SK-N-SH (cell line): ENCODE data around the gene FANCE. TPM values are rescaled to one million over a fixed set of nuclear protein-coding genes. Genes with fewer than 3 reads are reported as not detected.

Experiments
- CTCF ChIA-PET: fragments of 300-600, 350-600 bp; formaldehyde crosslinking; extraction: SDS; loops from one replicate; lab custom pipeline; 2021; lab: Yijun Ruan, JAX
- POLR2A ChIA-PET: fragments of 350-600 bp; sonication (Branson Sonifier 250); formaldehyde crosslinking; extraction: SDS; loops from one replicate; lab custom pipeline; 2020; ENCODE audit warnings: antibody characterized with exemption, inconsistent platforms; lab: Yijun Ruan, JAX
- DNase-seq: peaks from one replicate; pipeline ENCODE4 v3.0.0; 2012
- H2AFZ ChIP-seq: fragments of 200-600 bp; sonication (generic); 2 replicates; pipeline ENCODE4 v1.8.1; 2016; ENCODE audit warnings: antibody characterized with exemption, mild to moderate bottlenecking, low read depth
- H3F3A ChIP-seq: fragments of 200-600 bp; sonication (generic); replicated peaks from 2 replicates; pipeline ENCODE3; 2016; ENCODE audit warnings: antibody characterized with exemption, mild to moderate bottlenecking; ENCODE audit not compliant: insufficient read depth
- H3K27ac ChIP-seq, 2 experiments: fragments of 200-500 bp in 1 of 2; fragments of 200-600 bp in 1 of 2; sonication (Bioruptor generic) in 1 of 2; sonication (generic), shearing (Covaris generic) in 1 of 2; 2 replicates each; pipeline versions ENCODE4 v1.5.1 to v1.6.1; 2014 to 2016; ENCODE audit warnings: low read depth in 2 of 2, inconsistent platforms in 1 of 2, low read length in 1 of 2, mild to moderate bottlenecking in 1 of 2, mixed read lengths in 1 of 2
- H3K27me3 ChIP-seq: fragments of 200-600 bp; sonication (generic), shearing (Covaris generic); 2 replicates; pipeline ENCODE4 v1.6.1; 2016; ENCODE audit warnings: mixed run types; ENCODE audit not compliant: insufficient read depth
- H3K36me3 ChIP-seq, 2 experiments: fragments of 200-500 bp in 1 of 2; fragments of 200-600 bp in 1 of 2; sonication (Bioruptor generic) in 1 of 2; sonication (generic) in 1 of 2; replicated peaks in 1 of 2; 2 replicates each; pipeline versions ENCODE3 to v1.5.1; 2014 to 2016; ENCODE audit warnings: low read length in 1 of 2, mild to moderate bottlenecking in 1 of 2; ENCODE audit not compliant: insufficient read depth in 2 of 2, control insufficient read depth in 1 of 2
- H3K4me1 ChIP-seq, 2 experiments: fragments of 200-500 bp in 1 of 2; fragments of 200-600 bp in 1 of 2; sonication (Bioruptor generic) in 1 of 2; sonication (generic), shearing (Covaris generic) in 1 of 2; 2 replicates each; pipeline versions ENCODE4 v1.5.1 to v1.6.1; 2014 to 2016; ENCODE audit warnings: low read depth in 1 of 2, low read length in 1 of 2, mixed run types in 1 of 2; ENCODE audit not compliant: insufficient read depth in 2 of 2, control insufficient read depth in 1 of 2
- H3K4me2 ChIP-seq: fragments of 200-600 bp; sonication (generic), shearing (Covaris generic); 2 replicates; pipeline ENCODE4 v1.6.1; 2017; ENCODE audit warnings: mixed run types
- H3K4me3 ChIP-seq, 2 experiments: fragments of 200-500 bp in 1 of 2; fragments of 200-600 bp in 1 of 2; sonication (Bioruptor generic) in 1 of 2; sonication (generic), shearing (Covaris generic) in 1 of 2; 2 replicates each; pipeline versions ENCODE4 v1.5.1 to v1.8.1; 2014 to 2016; ENCODE audit warnings: low read depth in 2 of 2, inconsistent platforms in 1 of 2, low read length in 1 of 2, mild to moderate bottlenecking in 1 of 2, mixed read lengths in 1 of 2, moderate library complexity in 1 of 2
- H3K79me2 ChIP-seq: fragments of 200-600 bp; sonication (generic); 2 replicates; pipeline ENCODE4 v1.8.1; 2017; ENCODE audit warnings: mild to moderate bottlenecking; ENCODE audit not compliant: insufficient read depth
- H3K9ac ChIP-seq: fragments of 200-600 bp; sonication (generic); 2 replicates; pipeline ENCODE4 v1.6.1; 2017; ENCODE audit warnings: mixed run types
- H3K9me2 ChIP-seq: fragments of 200-600 bp; sonication (generic); 2 replicates; pipeline ENCODE4 v1.6.1; 2017; ENCODE audit warnings: mixed run types
- H3K9me3 ChIP-seq: fragments of 200-600 bp; sonication (generic); 2 replicates; pipeline ENCODE4 v1.6.1; 2017; ENCODE audit warnings: mixed run types, mild to moderate bottlenecking, moderate library complexity
- H4K20me1 ChIP-seq: fragments of 200-600 bp; sonication (generic); 2 replicates; pipeline ENCODE4 v1.6.1; 2017; ENCODE audit warnings: mild to moderate bottlenecking, mixed run types; ENCODE audit not compliant: insufficient read depth
- CHD2 ChIP-seq: fragments of 150-350 bp; IDR thresholded peaks from 2 replicates; pipeline ENCODE4 v1.6.1; 2018; ENCODE audit warnings: low read length; ENCODE audit not compliant: partially characterized antibody
- ELF1 ChIP-seq: IDR thresholded peaks from 2 replicates; pipeline ENCODE4 v1.4.0; 2012
- EP300 ChIP-seq, 2 experiments: IDR thresholded peaks; 2 replicates each; pipeline versions ENCODE4 v1.4.0 to v1.6.1; 2012; ENCODE audit warnings: borderline replicate concordance in 1 of 2, low read depth in 1 of 2, low read length in 1 of 2
- EZH2phosphoT487 ChIP-seq: fragments of 200-600 bp; sonication (generic); IDR thresholded peaks from 2 replicates; pipeline ENCODE4 v1.6.1; 2017; ENCODE audit warnings: low read depth, mixed run types, mild to moderate bottlenecking, antibody characterized with exemption, moderate library complexity, borderline replicate concordance
- GATA2 ChIP-seq: sonication (generic); formaldehyde crosslinking; IDR thresholded peaks from 2 replicates; pipeline ENCODE4 v1.5.0; 2020; ENCODE audit warnings: mild to moderate bottlenecking, missing genetic modification reagents
- MXI1 ChIP-seq: IDR thresholded peaks from 2 replicates; pipeline ENCODE4 v1.6.1; 2012; ENCODE audit warnings: mild to moderate bottlenecking, low read depth, low read length, improper control_type of control experiment
- NRF1 ChIP-seq: IDR thresholded peaks from 2 replicates; pipeline ENCODE4 v1.6.1; 2012; ENCODE audit warnings: low read depth, mild to moderate bottlenecking, low read length
- RAD21 ChIP-seq: IDR thresholded peaks from 2 replicates; pipeline ENCODE4 v1.6.1; 2012; ENCODE audit warnings: mild to moderate bottlenecking, low read length
- SIN3A ChIP-seq: IDR thresholded peaks from 2 replicates; pipeline ENCODE4 v1.6.1; 2012; ENCODE audit warnings: low read depth, mild to moderate bottlenecking, low read length, moderate library complexity, borderline replicate concordance
- SMC3 ChIP-seq: IDR thresholded peaks from 2 replicates; pipeline ENCODE4 v1.6.1; 2012; ENCODE audit warnings: low read depth, low read length, improper control_type of control experiment
- TAF1 ChIP-seq: IDR thresholded peaks from 2 replicates; pipeline ENCODE4 v1.6.1; 2012; ENCODE audit warnings: low read depth, mild to moderate bottlenecking, low read length, moderate library complexity, borderline replicate concordance
- TCF12 ChIP-seq: IDR thresholded peaks from 2 replicates; pipeline ENCODE4 v1.4.0; 2012
- YY1 ChIP-seq: IDR thresholded peaks from 2 replicates; pipeline ENCODE4 v1.4.0; 2012; ENCODE audit warnings: low read depth, mild to moderate bottlenecking
- WGBS: methylation state at CpG from one replicate; pipeline ENCODE4 v1.1.6; 2017; ENCODE audit warnings: low lambda C conversion rate; 5-methylcytosine and 5-hydroxymethylcytosine counted together
- polyA plus RNA-seq, 3 experiments: library from polyadenylated mRNA; depleted of rRNA; stranded (reverse); fragments of >200 nt; gene quantifications; 2 replicates each; pipeline ENCODE4 v1.2.3, GENCODE V29; 2012
- TF ChIP-seq, protein P1 (sequence below): fragments of 150-350 bp; IDR thresholded peaks from 2 replicates; pipeline ENCODE4 v1.6.1; 2016; ENCODE audit warnings: mild to moderate bottlenecking, low read depth, low read length
- TF ChIP-seq, protein P2 (sequence below): IDR thresholded peaks from 2 replicates; pipeline ENCODE4 v1.4.0; 2012; ENCODE audit warnings: low read depth, borderline replicate concordance
- TF ChIP-seq, protein P3 (sequence below): IDR thresholded peaks from 2 replicates; pipeline ENCODE4 v1.6.1; 2012; ENCODE audit warnings: mild to moderate bottlenecking, low read depth, low read length, moderate library complexity
- TF ChIP-seq, protein P4 (sequence below): IDR thresholded peaks from 2 replicates; pipeline ENCODE4; 2012
- TF ChIP-seq, protein P5 (sequence below): IDR thresholded peaks from 2 replicates; pipeline ENCODE4 v1.4.0; 2012; ENCODE audit warnings: low read depth, borderline replicate concordance
- TF ChIP-seq, protein P6 (sequence below): fragments of 200-600 bp; sonication (generic); IDR thresholded peaks from 2 replicates; pipeline ENCODE4 v1.6.1; 2017; ENCODE audit warnings: antibody characterized with exemption, mild to moderate bottlenecking, moderate library complexity

Gene FANCE
- polyA plus RNA-seq, 1 of the 3 experiments (the other 2 are of a cell fraction): 5.8 TPM

DNA sequence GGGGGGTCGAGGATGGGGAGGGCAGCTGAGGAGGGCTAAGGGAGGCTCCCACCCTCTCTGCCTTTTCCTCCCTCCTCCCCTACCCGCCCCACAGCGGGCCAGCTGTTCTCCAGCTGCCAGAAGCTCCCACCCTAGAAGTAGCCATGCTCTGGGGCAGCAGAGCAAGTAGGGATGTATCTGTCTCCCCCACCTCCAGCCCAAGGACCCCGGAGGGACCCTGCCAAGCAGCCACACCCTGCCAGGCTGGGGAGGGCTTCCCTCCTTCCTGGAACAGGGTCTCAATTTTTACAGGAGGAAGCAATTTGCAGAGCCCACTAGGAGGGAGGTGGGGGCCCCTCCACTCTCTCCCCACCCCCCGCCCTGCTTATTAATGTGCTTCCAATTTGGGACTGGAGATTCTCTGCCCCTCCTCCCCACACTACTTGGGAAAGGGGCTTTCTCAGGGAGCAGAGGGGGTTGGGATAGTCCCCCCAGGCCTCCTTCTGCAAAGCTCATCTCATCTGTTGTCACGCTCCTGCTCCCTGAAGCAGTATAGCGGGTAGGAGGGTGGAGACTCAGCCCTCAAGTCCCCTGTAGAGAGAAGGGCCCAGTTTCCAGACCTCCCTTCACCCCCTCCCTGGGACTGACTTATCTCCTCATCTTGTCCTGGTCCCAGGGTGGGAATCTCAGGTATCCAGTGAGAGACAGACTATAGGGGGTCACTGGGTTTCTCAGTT lies 40.3 kb downstream of the FANCE start:
- WGBS: 81% methylated on average over 3 of the region's 7 CpGs
- no peak overlapping the region for H2AFZ ChIP-seq
- no peak overlapping the region for H3K4me2 ChIP-seq

More for the DNA sequence above, 40.3 kb downstream of the FANCE start:
- POLR2A ChIA-PET: interaction anchor here (0.9 to 1.4 kb wide), 4 partner anchors 15 to 21 kb away, joined by 4 to 8 read pairs (median 6); no protein-coding TSS in a partner anchor
- peak; percentile 62 for DNase-seq
- no peaks in the 10 kb centered on the region for H3K9me3 ChIP-seq
- CTCF ChIA-PET: interaction anchor here (0.6 to 1.4 kb wide), 4 partner anchors 20 to 245 kb away, joined by 3 to 5 read pairs (median 3); no protein-coding TSS in a partner anchor
- H3K9ac ChIP-seq: no peak overlapping the region
- H4K20me1 ChIP-seq: peaks cover 21% of the 10 kb centered on the region; the same call in 1 of the 2 replicates
- H3F3A ChIP-seq: peaks cover 2% of the 10 kb centered on the region
- peaks cover 30% of the 10 kb centered on the region; the same call in 1 of the 2 replicates for H3K79me2 ChIP-seq
- peaks cover 22 to 58% of the 10 kb centered on the region in 2 experiments; a peak in 2 of 4 replicates for H3K4me1 ChIP-seq
- no peak overlapping the region; a peak in 1 of 4 replicates for H3K27ac ChIP-seq
- no peak for TF ChIP-seq TCF12
- TF ChIP-seq CHD2: no peak
- TF ChIP-seq, protein P1, sequence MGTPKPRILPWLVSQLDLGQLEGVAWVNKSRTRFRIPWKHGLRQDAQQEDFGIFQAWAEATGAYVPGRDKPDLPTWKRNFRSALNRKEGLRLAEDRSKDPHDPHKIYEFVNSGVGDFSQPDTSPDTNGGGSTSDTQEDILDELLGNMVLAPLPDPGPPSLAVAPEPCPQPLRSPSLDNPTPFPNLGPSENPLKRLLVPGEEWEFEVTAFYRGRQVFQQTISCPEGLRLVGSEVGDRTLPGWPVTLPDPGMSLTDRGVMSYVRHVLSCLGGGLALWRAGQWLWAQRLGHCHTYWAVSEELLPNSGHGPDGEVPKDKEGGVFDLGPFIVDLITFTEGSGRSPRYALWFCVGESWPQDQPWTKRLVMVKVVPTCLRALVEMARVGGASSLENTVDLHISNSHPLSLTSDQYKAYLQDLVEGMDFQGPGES: no peak
- no peak for TF ChIP-seq MXI1
- TF ChIP-seq NRF1: no peak
- TF ChIP-seq ELF1: no peak
- no peak for TF ChIP-seq GATA2 (CRISPR knock-in tag)
- TF ChIP-seq, protein P2, sequence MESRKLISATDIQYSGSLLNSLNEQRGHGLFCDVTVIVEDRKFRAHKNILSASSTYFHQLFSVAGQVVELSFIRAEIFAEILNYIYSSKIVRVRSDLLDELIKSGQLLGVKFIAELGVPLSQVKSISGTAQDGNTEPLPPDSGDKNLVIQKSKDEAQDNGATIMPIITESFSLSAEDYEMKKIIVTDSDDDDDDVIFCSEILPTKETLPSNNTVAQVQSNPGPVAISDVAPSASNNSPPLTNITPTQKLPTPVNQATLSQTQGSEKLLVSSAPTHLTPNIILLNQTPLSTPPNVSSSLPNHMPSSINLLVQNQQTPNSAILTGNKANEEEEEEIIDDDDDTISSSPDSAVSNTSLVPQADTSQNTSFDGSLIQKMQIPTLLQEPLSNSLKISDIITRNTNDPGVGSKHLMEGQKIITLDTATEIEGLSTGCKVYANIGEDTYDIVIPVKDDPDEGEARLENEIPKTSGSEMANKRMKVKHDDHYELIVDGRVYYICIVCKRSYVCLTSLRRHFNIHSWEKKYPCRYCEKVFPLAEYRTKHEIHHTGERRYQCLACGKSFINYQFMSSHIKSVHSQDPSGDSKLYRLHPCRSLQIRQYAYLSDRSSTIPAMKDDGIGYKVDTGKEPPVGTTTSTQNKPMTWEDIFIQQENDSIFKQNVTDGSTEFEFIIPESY: no peak
- no peak for TF ChIP-seq EP300 (IDR thresholded peaks at IDR 0.05; ENCODE audit: borderline replicate concordance in 1 of 2, low read depth in 1 of 2, low read length in 1 of 2)
- TF ChIP-seq SIN3A: no peak
- TF ChIP-seq, protein P3, sequence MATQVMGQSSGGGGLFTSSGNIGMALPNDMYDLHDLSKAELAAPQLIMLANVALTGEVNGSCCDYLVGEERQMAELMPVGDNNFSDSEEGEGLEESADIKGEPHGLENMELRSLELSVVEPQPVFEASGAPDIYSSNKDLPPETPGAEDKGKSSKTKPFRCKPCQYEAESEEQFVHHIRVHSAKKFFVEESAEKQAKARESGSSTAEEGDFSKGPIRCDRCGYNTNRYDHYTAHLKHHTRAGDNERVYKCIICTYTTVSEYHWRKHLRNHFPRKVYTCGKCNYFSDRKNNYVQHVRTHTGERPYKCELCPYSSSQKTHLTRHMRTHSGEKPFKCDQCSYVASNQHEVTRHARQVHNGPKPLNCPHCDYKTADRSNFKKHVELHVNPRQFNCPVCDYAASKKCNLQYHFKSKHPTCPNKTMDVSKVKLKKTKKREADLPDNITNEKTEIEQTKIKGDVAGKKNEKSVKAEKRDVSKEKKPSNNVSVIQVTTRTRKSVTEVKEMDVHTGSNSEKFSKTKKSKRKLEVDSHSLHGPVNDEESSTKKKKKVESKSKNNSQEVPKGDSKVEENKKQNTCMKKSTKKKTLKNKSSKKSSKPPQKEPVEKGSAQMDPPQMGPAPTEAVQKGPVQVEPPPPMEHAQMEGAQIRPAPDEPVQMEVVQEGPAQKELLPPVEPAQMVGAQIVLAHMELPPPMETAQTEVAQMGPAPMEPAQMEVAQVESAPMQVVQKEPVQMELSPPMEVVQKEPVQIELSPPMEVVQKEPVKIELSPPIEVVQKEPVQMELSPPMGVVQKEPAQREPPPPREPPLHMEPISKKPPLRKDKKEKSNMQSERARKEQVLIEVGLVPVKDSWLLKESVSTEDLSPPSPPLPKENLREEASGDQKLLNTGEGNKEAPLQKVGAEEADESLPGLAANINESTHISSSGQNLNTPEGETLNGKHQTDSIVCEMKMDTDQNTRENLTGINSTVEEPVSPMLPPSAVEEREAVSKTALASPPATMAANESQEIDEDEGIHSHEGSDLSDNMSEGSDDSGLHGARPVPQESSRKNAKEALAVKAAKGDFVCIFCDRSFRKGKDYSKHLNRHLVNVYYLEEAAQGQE: no peak
- TF ChIP-seq, protein P4, sequence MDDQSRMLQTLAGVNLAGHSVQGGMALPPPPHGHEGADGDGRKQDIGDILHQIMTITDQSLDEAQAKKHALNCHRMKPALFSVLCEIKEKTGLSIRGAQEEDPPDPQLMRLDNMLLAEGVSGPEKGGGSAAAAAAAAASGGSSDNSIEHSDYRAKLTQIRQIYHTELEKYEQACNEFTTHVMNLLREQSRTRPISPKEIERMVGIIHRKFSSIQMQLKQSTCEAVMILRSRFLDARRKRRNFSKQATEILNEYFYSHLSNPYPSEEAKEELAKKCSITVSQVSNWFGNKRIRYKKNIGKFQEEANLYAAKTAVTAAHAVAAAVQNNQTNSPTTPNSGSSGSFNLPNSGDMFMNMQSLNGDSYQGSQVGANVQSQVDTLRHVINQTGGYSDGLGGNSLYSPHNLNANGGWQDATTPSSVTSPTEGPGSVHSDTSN: no peak
- TF ChIP-seq RAD21: no peak
- TF ChIP-seq, protein P5, sequence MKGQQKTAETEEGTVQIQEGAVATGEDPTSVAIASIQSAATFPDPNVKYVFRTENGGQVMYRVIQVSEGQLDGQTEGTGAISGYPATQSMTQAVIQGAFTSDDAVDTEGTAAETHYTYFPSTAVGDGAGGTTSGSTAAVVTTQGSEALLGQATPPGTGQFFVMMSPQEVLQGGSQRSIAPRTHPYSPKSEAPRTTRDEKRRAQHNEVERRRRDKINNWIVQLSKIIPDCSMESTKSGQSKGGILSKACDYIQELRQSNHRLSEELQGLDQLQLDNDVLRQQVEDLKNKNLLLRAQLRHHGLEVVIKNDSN: no peak
- no peak for TF ChIP-seq TAF1
- no peak for TF ChIP-seq YY1
- TF ChIP-seq, protein P6, sequence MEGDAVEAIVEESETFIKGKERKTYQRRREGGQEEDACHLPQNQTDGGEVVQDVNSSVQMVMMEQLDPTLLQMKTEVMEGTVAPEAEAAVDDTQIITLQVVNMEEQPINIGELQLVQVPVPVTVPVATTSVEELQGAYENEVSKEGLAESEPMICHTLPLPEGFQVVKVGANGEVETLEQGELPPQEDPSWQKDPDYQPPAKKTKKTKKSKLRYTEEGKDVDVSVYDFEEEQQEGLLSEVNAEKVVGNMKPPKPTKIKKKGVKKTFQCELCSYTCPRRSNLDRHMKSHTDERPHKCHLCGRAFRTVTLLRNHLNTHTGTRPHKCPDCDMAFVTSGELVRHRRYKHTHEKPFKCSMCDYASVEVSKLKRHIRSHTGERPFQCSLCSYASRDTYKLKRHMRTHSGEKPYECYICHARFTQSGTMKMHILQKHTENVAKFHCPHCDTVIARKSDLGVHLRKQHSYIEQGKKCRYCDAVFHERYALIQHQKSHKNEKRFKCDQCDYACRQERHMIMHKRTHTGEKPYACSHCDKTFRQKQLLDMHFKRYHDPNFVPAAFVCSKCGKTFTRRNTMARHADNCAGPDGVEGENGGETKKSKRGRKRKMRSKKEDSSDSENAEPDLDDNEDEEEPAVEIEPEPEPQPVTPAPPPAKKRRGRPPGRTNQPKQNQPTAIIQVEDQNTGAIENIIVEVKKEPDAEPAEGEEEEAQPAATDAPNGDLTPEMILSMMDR: no peak
- no peak for TF ChIP-seq SMC3
- TF ChIP-seq EZH2phosphoT487: no peak
- TF ChIP-seq, all 33 proteins: peak for 0
- Histone ChIP-seq H3K36me3 (no peaks in the 10 kb centered on the region), H3K9me2 (no peaks in the 10 kb centered on the region), H3K4me3 (no peak overlapping the region), H3K27me3 (no peaks in the 10 kb centered on the region)
